ENCODE measurements around the gene HOXD11.

Gene HOXD11

DNA sequence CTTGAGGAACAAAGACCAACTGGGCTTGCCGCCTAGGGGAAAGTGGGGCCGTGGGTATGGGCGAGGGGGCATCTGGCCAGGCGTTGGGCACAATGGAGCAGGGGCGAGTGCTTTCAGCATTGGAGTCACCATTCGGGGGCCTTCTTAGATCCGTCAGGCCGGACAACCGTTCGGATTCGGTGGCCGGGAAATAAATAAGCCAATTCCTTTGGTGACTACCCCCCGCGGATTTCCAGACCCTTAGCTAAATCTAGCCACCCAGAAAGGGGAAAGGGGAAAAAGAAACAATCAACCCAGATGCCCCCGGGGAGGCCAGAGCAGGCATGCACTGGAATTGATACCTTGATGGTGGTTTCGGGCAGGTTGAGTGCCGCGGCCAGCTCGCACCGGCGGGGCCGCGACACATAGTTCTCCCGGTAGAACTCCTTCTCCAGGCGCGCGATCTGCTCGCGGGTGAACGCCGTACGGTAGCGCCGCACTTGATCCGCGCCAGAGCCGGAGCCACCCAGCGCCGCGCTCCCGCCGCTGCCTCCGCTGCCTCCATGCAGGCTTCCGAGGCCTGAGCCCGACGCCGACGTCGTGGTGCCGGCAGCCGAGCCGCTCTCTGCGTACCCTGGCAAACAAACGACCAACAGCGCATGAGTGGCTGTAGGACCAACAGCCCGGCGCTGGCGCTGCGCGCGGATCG, 25.1 kb upstream of the HOXD11 start:
- no peaks in the 10 kb centered on the region for H3K36me3 ChIP-seq (ENCODE audit: control insufficient read depth, insufficient read depth, low read length)
- H3K9ac ChIP-seq (ENCODE audit: low read depth, low read length): no peak overlapping the region
- H3K27ac ChIP-seq (ENCODE audit: low read depth, low read length): no peak overlapping the region
- no peaks in the 10 kb centered on the region for H3K9me3 ChIP-seq (ENCODE audit: control insufficient read depth, insufficient read depth, low read length)
- 0 out of 2 replicates have a peak overlapping the region, but pooled peaks have one; percentile 2 for H3K4me3 ChIP-seq (ENCODE audit: low read depth, low read length)
- peaks cover 5% of the 10 kb centered on the region; the same call in 1 of the 2 replicates for H3K4me1 ChIP-seq (ENCODE audit: control insufficient read depth, insufficient read depth, low read length)
- H3K27me3 ChIP-seq (ENCODE audit: control insufficient read depth, insufficient read depth, low read length): peaks cover 98% of the 10 kb centered on the region

DNA sequence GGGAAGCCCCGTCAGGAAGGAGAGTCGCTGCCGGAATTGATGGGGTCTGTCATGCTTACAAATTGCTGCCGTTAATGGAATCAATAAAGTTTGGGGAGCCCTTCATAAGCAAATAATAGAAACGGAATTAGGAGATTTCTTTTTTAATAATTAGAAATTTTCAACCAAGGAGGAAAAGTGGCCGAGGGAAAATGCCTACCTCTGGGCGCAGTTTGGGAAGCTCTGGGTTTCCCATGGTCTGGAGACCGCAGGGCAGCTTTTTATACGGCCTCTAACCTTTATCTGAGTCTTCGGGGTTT, 24.6 kb upstream of the HOXD11 start:
- no peaks in the 10 kb centered on the region for H3K36me3 ChIP-seq (ENCODE audit: control insufficient read depth, insufficient read depth, low read length)
- H3K9me3 ChIP-seq (ENCODE audit: control insufficient read depth, insufficient read depth, low read length): no peaks in the 10 kb centered on the region
- H3K4me3 ChIP-seq (ENCODE audit: low read depth, low read length): 0 out of 2 replicates have a peak overlapping the region, but pooled peaks have one; percentile 2
- H3K27ac ChIP-seq (ENCODE audit: low read depth, low read length): no peak overlapping the region
- H3K4me1 ChIP-seq (ENCODE audit: control insufficient read depth, insufficient read depth, low read length): peaks cover 5% of the 10 kb centered on the region; the same call in 1 of the 2 replicates
- H3K9ac ChIP-seq (ENCODE audit: low read depth, low read length): no peak overlapping the region
- H3K27me3 ChIP-seq (ENCODE audit: control insufficient read depth, insufficient read depth, low read length): peaks cover 98% of the 10 kb centered on the region

DNA sequence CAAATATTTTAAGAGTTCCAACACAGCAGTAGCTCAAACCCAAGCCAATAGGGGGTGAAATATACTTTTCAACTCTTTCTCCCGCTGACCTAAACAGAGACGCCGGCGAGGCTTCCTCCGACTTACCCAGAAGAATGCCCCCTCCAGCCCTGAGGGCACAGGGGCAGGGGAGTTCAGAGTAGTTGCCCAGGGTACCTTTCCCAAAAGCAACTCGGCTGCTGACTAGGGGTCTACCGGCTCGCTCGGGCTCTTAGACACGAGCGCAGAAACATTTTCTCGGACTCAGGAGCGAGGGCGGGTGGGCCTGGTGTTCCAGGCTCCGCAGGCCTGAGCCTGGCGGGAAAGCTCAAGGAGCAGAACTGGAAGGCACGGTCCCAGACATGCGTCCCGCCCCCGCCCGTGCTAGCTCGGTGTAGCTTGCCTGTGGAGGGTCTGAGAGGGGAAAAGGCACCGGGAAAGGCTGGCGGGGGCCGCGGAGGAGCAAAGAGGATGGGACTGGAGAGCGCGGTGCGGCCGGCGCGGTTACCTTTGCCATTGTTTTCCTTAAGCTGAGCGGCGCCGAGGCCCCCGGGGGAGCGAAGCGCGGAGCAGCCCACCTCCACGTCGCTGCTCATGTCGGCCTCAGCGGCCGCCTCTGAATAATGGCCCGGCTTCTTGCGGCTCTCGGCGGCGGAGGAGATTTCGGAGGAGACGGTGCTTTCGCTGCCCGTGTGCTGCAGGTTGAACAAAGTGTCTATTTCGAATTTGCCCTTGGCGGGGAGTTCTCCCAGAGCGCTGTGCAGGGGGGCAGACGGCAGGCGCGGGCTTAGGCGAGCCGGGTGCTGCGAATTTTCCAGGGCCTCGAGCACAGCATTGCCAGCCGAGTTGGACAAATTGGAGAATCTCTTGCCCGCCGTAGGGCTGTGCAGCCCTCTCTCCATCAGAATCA, 24.0 kb upstream of the HOXD11 start:
- Histone ChIP-seq H3K4me3 (ENCODE audit: low read depth, low read length) (no peak overlapping the region), H3K27me3 (ENCODE audit: control insufficient read depth, insufficient read depth, low read length) (peaks cover 98% of the 10 kb centered on the region), H3K9me3 (ENCODE audit: control insufficient read depth, insufficient read depth, low read length) (no peaks in the 10 kb centered on the region), H3K4me1 (ENCODE audit: control insufficient read depth, insufficient read depth, low read length) (peaks cover 9% of the 10 kb centered on the region; the same call in 1 of the 2 replicates), H3K36me3 (ENCODE audit: control insufficient read depth, insufficient read depth, low read length) (no peaks in the 10 kb centered on the region), H3K27ac (ENCODE audit: low read depth, low read length) (no peak overlapping the region), H3K9ac (ENCODE audit: low read depth, low read length) (no peak overlapping the region)

DNA sequence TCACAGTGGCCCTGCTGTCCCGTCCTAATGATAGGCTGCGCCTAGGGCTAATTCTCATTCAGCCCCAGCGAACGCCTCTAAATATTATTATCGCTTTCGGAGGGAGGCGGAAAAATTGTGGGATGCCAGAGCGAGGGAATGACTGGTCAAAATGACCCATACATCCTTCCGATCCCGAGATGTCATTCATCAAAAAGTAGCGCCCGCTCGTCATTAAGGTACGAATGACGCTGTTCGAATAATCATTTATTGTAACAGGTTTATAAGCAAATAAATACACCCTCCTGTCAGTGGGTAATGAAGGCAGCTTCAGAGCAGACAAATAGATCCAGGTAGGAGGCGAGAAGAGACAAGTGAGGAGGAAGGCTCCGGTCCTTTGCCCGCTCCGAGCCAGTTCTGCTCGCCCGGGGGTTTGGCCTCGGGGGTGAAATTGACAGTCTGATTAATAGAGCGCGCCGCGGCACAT, 23.3 kb upstream of the HOXD11 start, which contains the start of gene EVX2:
Gene EVX2 (minus strand): TSS at position 167 of the 466 bp plus-strand sequence. CDS start 186 bp downstream, outside the sequence.
- Histone ChIP-seq H3K4me3 (ENCODE audit: low read depth, low read length) (no peak within 1 kb of the TSS), H3K27me3 (ENCODE audit: control insufficient read depth, insufficient read depth, low read length) (peaks cover 98% of the 10 kb centered on the region), H3K27ac (ENCODE audit: low read depth, low read length) (no peak within 1 kb of the TSS), H3K9ac (ENCODE audit: low read depth, low read length) (no peak within 1 kb of the TSS), H3K4me1 (ENCODE audit: control insufficient read depth, insufficient read depth, low read length) (peaks cover 14% of the 10 kb centered on the region), H3K9me3 (ENCODE audit: control insufficient read depth, insufficient read depth, low read length) (no peaks in the 10 kb centered on the region), H3K36me3 (ENCODE audit: control insufficient read depth, insufficient read depth, low read length) (no peaks in the 10 kb centered on the region)

DNA sequence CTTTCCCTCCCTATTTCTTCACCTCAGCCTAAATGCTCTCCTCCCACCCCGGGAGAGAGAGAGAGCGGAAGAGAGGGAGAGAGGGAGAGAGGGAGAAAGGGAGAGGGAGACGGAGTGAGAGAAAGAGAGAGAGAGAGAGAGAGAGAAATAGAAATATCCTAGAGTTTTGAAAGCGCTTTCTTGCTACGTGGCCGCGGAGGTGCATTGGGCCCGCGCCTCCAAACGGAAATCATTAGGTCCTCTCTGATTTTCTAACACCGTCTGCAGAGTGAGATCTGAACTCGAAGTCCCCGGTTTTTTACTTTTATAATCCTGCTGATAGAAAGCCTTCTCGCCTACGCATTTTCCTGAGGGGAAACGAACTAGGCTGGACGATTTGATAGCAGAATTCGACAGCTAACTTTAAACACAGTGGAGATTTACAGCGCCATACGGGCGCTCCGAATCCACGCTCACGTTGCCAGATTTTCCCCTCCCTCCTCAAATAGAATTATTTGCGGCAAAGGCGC, 22.4 kb upstream of the HOXD11 start:
- H3K36me3 ChIP-seq (ENCODE audit: control insufficient read depth, insufficient read depth, low read length): no peaks in the 10 kb centered on the region
- no peak overlapping the region for H3K4me3 ChIP-seq (ENCODE audit: low read depth, low read length)
- no peaks in the 10 kb centered on the region for H3K9me3 ChIP-seq (ENCODE audit: control insufficient read depth, insufficient read depth, low read length)
- H3K9ac ChIP-seq (ENCODE audit: low read depth, low read length): no peak overlapping the region
- peaks cover 17% of the 10 kb centered on the region for H3K4me1 ChIP-seq (ENCODE audit: control insufficient read depth, insufficient read depth, low read length)
- H3K27ac ChIP-seq (ENCODE audit: low read depth, low read length): no peak overlapping the region
- H3K27me3 ChIP-seq (ENCODE audit: control insufficient read depth, insufficient read depth, low read length): peaks cover 98% of the 10 kb centered on the region

DNA sequence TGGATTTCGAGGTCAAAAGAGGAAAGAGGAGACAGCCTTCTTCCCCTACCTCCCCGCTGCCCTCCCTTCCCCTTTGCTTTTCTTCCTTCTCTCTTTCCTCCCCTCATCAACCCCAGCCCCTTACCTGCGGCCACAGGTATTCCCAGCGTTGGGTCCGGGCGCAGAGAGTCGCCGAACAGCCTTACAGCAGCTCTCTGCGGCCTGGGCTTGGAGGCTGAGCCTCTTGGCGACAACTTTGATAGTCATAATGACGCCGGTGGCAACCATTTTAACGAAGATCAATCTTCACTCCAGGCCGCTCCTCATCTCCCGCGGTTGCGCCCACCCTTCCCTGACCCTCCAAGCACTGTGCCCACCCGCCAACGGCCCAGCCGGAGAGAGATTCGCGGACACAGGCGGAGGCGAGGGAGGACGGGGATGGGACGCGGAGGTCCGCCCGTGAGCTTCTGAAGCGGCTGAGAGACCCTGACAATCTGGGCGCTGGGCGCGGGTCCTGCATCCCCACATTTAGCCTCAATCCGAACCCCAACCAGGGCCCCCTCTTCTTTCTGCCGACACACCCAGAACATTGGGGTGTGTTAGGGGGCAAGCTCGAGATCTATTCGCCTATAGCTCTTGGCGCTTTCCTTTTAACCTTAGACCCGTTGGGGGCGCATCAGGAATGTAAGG, 21.8 kb upstream of the HOXD11 start:
- Histone ChIP-seq H3K4me1 (ENCODE audit: control insufficient read depth, insufficient read depth, low read length) (peaks cover 17% of the 10 kb centered on the region), H3K9me3 (ENCODE audit: control insufficient read depth, insufficient read depth, low read length) (no peaks in the 10 kb centered on the region), H3K9ac (ENCODE audit: low read depth, low read length) (no peak overlapping the region), H3K4me3 (ENCODE audit: low read depth, low read length) (peak overlapping the region; percentile 36; the same call in 1 of the 2 replicates), H3K27me3 (ENCODE audit: control insufficient read depth, insufficient read depth, low read length) (peaks cover 100% of the 10 kb centered on the region), H3K27ac (ENCODE audit: low read depth, low read length) (no peak overlapping the region), H3K36me3 (ENCODE audit: control insufficient read depth, insufficient read depth, low read length) (no peaks in the 10 kb centered on the region)

DNA sequence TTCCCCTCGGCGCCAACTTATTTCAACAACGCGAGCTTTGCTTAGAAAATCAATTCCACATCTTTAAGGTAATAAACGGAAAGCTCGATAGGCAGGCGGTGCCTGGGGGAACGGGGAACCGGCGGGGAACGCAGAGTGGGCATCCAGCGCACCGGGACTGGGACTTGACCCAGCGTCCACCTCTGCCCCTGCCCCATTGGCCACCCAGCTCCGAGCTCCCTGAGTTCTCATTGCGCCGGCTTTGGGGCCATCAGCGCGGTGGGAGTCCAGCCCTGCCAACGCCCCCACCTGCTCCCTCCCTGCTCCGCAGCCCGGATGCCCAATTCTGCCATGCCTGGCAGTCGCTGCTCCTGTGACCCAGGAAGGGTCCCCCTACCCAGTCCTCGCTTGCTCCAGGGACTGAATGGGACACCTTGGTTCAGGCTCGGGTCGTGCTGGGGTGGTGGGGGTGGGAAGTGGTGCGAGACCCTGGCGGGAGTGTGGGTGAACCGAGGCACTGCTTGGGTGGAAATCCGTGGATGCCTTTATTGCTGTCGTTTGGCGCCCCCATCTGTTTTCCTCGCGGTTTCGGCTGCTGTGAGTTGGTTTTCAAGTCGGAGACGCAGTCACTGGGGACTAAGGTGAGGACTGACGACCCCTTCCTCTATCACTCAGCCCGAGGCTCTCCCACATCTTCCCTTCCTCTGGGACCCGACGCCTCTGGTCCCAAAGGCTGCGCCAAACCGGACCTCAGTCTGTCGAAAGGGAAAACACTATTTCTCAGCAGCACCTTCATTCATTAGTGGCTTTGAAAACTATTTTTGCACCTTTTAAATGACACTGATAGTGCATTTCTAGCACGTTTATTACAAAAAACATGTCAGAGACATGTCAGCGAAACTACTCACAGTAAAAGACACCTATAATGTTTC, 21.0 kb upstream of the HOXD11 start:
- Histone ChIP-seq H3K27ac (ENCODE audit: low read depth, low read length) (no peak overlapping the region), H3K36me3 (ENCODE audit: control insufficient read depth, insufficient read depth, low read length) (no peaks in the 10 kb centered on the region), H3K27me3 (ENCODE audit: control insufficient read depth, insufficient read depth, low read length) (peaks cover 100% of the 10 kb centered on the region), H3K9ac (ENCODE audit: low read depth, low read length) (no peak overlapping the region), H3K9me3 (ENCODE audit: control insufficient read depth, insufficient read depth, low read length) (no peaks in the 10 kb centered on the region), H3K4me3 (ENCODE audit: low read depth, low read length) (peak overlapping the region; percentile 36; the same call in 1 of the 2 replicates), H3K4me1 (ENCODE audit: control insufficient read depth, insufficient read depth, low read length) (peaks cover 17% of the 10 kb centered on the region)

DNA sequence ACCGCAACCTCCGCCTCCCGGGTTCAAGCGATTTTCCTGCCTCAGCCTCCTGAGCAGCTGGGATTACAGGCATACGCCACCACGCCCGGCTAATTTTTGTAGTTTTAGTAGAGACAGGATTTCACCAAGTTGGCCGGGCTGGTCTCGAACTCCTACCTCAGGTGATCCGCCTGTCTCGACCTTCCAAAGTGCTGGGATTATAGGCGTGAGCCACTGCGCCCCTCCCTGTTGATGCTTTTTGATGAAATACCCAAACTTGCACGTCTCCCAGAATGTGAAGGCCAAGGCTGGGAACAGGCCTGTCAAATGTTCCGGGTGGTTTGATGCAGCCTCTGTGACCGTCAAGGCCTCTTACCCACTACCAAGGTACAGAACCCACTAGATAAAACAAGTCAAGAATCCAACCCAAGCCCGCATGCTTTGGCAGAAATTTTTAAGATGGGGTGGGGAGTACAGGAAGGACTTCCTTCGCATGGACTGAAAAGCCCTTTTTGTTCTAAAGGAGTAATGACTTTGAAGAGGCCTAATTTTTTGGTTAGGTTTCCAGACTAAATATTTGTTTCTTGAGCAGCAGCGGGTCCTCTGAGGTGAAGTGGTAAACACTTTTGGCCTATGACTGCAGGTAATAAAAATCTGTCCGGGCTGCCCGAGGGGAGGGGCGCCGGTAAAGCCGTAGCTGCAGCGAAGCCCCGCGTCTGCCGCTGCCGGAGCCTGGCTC, 19.6 kb upstream of the HOXD11 start:
- Histone ChIP-seq H3K4me1 (ENCODE audit: control insufficient read depth, insufficient read depth, low read length) (peaks cover 20% of the 10 kb centered on the region), H3K4me3 (ENCODE audit: low read depth, low read length) (peak overlapping the region; percentile 41), H3K27me3 (ENCODE audit: control insufficient read depth, insufficient read depth, low read length) (peaks cover 99% of the 10 kb centered on the region), H3K27ac (ENCODE audit: low read depth, low read length) (no peak overlapping the region), H3K9me3 (ENCODE audit: control insufficient read depth, insufficient read depth, low read length) (no peaks in the 10 kb centered on the region), H3K36me3 (ENCODE audit: control insufficient read depth, insufficient read depth, low read length) (no peaks in the 10 kb centered on the region), H3K9ac (ENCODE audit: low read depth, low read length) (no peak overlapping the region)

DNA sequence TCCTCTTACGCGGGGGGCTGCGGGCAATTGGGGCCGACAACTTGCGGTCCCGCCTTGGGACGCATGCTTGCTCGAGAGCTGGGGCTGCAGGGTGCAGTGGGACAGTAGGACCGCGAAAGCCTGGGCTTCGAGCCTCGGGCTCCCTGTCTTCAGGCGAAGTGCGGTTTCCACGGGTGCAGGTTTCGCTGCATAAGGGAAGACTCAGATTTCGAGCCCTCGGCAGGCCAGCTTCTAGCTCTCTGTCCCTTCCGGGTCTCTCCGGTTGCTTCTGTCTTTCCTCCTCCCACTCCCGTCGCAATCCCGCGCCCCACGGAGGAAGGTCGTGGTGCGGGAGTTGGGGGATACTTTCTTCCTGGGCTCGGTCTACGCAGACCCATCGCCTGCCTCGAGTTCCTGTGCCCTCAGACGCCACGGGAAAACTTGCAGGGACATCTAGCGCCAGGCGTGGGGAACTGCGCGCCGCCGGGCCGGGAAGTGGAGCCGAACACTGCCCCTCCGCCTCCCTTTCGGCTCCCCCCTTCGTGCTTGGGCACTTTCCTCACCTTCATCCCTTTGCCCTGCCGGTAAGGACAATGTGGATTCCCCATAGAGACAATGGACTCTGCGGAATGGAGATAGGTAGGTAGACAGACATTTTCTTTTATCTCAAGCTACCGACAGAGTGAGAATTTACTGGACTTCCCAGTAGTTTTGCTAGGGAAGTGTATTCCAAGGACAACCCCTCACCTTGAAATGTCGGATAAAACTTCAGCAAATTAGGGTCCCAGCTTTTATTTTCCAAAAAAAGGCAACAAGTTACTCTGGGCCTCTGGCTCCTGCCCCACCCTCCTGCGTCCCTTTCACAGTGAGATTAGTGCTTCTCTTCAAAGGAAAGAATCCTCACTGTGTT, 18.8 kb upstream of the HOXD11 start:
- Histone ChIP-seq H3K9me3 (ENCODE audit: control insufficient read depth, insufficient read depth, low read length) (no peaks in the 10 kb centered on the region), H3K4me3 (ENCODE audit: low read depth, low read length) (peak overlapping the region; percentile 41), H3K4me1 (ENCODE audit: control insufficient read depth, insufficient read depth, low read length) (peaks cover 23% of the 10 kb centered on the region), H3K36me3 (ENCODE audit: control insufficient read depth, insufficient read depth, low read length) (no peaks in the 10 kb centered on the region), H3K27ac (ENCODE audit: low read depth, low read length) (no peak overlapping the region), H3K27me3 (ENCODE audit: control insufficient read depth, insufficient read depth, low read length) (peaks cover 99% of the 10 kb centered on the region), H3K9ac (ENCODE audit: low read depth, low read length) (no peak overlapping the region)
